Measurements from ENCODE around the gene F2. TPM values are rescaled to one million over a fixed set of nuclear protein-coding genes. Genes with fewer than 3 reads are reported as not detected.

The F2 gene
- total and polyA plus RNA-seq, 2 of the 13 experiments (the other 11 are each of a cell fraction or from before 2014, with no cell fraction given) = 330 to 801 TPM

DNA sequence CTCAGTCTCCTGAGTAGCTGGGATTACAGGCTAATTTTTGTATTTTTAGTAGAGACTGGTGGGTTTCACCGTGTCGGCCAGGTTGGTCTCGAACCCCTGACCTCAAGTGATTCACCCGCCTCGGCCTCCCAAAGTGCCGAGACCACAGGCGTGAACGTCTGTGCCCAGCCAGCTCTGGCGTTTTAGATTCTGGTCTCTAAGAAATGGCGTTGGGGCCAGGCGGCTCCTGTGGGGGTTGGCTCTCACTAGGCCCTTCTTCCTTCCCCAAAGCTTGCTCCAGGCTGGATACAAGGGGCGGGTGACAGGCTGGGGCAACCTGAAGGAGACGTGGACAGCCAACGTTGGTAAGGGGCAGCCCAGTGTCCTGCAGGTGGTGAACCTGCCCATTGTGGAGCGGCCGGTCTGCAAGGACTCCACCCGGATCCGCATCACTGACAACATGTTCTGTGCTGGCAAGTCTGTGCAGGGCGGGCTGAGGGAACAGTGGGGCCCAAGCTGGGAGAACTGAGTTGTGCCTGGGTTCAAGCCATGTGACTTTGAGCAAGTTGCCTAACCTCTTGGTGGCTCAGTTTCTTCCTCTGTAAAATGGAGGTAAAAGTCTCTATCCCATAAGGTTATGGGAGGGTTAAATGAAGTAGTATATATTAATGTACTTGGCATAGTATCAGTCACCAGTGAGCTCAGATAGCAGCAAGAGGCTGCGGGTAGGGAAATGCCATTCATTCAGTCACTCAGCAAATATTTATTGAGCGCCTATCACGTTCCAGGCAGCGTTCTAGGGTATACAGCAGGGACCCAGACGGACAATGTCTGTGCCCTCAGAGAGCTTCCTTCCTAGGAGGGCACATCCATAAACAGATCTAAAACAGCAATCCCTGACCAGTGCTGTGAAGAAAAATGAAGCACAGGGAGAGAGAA, 10.4 kb downstream of the F2 start:
- no peak overlapping the region for H3K9ac ChIP-seq (ENCODE audit: insufficient read depth, low read depth, low read length)
- ATAC-seq (peak; percentile 3; the same call in 1 of the 3 replicates), FAIRE-seq (no peak), DNase-seq (ENCODE audit: low spot score) (no peak)
- WGBS (ENCODE audit: low lambda C conversion rate) = 93% methylated on average over 24 of the region's 24 CpGs
- POLR2A ChIA-PET = interaction anchor here (0.9 to 4.9 kb wide), 4 partner anchors 9 to 28 kb away, joined by 3 to 54 read pairs (median 8); partner anchors contain the start of genes ARHGAP1, F2 and ZNF408
- no peak overlapping the region for H2AFZ ChIP-seq (ENCODE audit: low read length)
- no TSS peak for BruUV-seq (replicated peaks)
- peaks cover 56% of the 10 kb centered on the region for H3K4me1 ChIP-seq (ENCODE audit: insufficient read depth, low read length)
- CTCF ChIA-PET (ENCODE audit: low intra/inter-chr PET ratio, low total read pairs) = no interaction called here
- H3K79me2 ChIP-seq (ENCODE audit: insufficient read depth, low read length) = peaks cover 27% of the 10 kb centered on the region
- H3K4me3 ChIP-seq (replicated peaks in 1 of 3; ENCODE audit: insufficient read depth in 1 of 3, low read depth in 2 of 3, low read length in 3 of 3) = no peak overlapping the region
- H3K27ac ChIP-seq (ENCODE audit: extremely low read length, insufficient read depth, low read length) = no peak overlapping the region
- no peak overlapping the region for H3K4me2 ChIP-seq (ENCODE audit: low read depth, low read length)
- H3K9me3 ChIP-seq (ENCODE audit: low read length) = no peaks in the 10 kb centered on the region
- in situ Hi-C loops (cut with HindIII; ENCODE audit: extremely low pct_ligation_motif_present, low pct_unique_long_range_greater_than_20kb) (loop anchor here (5.0 kb wide), 1 partner anchor 37 kb away; no protein-coding TSS in a partner anchor), intact Hi-C loops (cut with micrococcal nuclease; ENCODE audit: unreplicated experiment) (no loop called here)
- peaks cover 37 to 77% of the 10 kb centered on the region in 2 experiments for H3K36me3 ChIP-seq (replicated peaks in 1 of 2; ENCODE audit: control insufficient read depth in 1 of 2, insufficient read depth in 2 of 2, low read length in 2 of 2)
- peaks cover 26% of the 10 kb centered on the region for H4K20me1 ChIP-seq (ENCODE audit: insufficient read depth, low read length)
- H3K27me3 ChIP-seq (ENCODE audit: control insufficient read depth in 1 of 2, insufficient read depth in 2 of 2, low read length in 2 of 2) = no peaks in the 10 kb centered on the region
- TF ChIP-seq, protein P1, sequence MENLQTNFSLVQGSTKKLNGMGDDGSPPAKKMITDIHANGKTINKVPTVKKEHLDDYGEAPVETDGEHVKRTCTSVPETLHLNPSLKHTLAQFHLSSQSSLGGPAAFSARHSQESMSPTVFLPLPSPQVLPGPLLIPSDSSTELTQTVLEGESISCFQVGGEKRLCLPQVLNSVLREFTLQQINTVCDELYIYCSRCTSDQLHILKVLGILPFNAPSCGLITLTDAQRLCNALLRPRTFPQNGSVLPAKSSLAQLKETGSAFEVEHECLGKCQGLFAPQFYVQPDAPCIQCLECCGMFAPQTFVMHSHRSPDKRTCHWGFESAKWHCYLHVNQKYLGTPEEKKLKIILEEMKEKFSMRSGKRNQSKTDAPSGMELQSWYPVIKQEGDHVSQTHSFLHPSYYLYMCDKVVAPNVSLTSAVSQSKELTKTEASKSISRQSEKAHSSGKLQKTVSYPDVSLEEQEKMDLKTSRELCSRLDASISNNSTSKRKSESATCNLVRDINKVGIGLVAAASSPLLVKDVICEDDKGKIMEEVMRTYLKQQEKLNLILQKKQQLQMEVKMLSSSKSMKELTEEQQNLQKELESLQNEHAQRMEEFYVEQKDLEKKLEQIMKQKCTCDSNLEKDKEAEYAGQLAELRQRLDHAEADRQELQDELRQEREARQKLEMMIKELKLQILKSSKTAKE (CRISPR knock-in tag; IDR thresholded peaks at IDR 0.05; ENCODE audit: borderline replicate concordance) = no peak
- no peak for TF ChIP-seq ZFYVE20 (CRISPR knock-in tag; IDR thresholded peaks at IDR 0.05; ENCODE audit: borderline replicate concordance, low read depth)
- TF ChIP-seq POLR2G (IDR thresholded peaks at IDR 0.05; ENCODE audit: low read depth, low read length) = peak; percentile 56
- TF ChIP-seq POLR2A (IDR thresholded peaks at IDR 0.05; ENCODE audit: insufficient read depth in 1 of 2, low read depth in 2 of 2, low read length in 2 of 2) = peak in 1 of 2 experiments; percentile 36; a peak in 1 of 4 replicates
- TF ChIP-seq, protein P2, sequence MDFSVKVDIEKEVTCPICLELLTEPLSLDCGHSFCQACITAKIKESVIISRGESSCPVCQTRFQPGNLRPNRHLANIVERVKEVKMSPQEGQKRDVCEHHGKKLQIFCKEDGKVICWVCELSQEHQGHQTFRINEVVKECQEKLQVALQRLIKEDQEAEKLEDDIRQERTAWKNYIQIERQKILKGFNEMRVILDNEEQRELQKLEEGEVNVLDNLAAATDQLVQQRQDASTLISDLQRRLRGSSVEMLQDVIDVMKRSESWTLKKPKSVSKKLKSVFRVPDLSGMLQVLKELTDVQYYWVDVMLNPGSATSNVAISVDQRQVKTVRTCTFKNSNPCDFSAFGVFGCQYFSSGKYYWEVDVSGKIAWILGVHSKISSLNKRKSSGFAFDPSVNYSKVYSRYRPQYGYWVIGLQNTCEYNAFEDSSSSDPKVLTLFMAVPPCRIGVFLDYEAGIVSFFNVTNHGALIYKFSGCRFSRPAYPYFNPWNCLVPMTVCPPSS (IDR thresholded peaks at IDR 0.05) = no peak
- no peak for TF ChIP-seq KMT2A (CRISPR knock-in tag; IDR thresholded peaks at IDR 0.05)
- TF ChIP-seq BHLHE40 (IDR thresholded peaks at IDR 0.05; ENCODE audit: low read length) = no peak
- TF ChIP-seq POGZ (CRISPR knock-in tag; IDR thresholded peaks at IDR 0.05) = no peak
- no peak for TF ChIP-seq ZKSCAN8 (CRISPR knock-in tag; IDR thresholded peaks at IDR 0.05; ENCODE audit: borderline replicate concordance)
- peak; percentile 82 for TF ChIP-seq ZNF7 (CRISPR knock-in tag; IDR thresholded peaks at IDR 0.05)
- peak; percentile 41; the same call in 1 of the 2 replicates for TF ChIP-seq ZNF629 (CRISPR knock-in tag; conservative IDR thresholded peaks at IDR 0.05)
- no peak for TF ChIP-seq ZNF790 (CRISPR knock-in tag; IDR thresholded peaks at IDR 0.05; ENCODE audit: borderline replicate concordance)
- TF ChIP-seq AGO2 (optimal IDR thresholded peaks at IDR 0.05; ENCODE audit: low read depth, low read length) = peak; percentile 69
- TF ChIP-seq, protein P3, sequence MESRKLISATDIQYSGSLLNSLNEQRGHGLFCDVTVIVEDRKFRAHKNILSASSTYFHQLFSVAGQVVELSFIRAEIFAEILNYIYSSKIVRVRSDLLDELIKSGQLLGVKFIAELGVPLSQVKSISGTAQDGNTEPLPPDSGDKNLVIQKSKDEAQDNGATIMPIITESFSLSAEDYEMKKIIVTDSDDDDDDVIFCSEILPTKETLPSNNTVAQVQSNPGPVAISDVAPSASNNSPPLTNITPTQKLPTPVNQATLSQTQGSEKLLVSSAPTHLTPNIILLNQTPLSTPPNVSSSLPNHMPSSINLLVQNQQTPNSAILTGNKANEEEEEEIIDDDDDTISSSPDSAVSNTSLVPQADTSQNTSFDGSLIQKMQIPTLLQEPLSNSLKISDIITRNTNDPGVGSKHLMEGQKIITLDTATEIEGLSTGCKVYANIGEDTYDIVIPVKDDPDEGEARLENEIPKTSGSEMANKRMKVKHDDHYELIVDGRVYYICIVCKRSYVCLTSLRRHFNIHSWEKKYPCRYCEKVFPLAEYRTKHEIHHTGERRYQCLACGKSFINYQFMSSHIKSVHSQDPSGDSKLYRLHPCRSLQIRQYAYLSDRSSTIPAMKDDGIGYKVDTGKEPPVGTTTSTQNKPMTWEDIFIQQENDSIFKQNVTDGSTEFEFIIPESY (CRISPR knock-in tag; IDR thresholded peaks at IDR 0.05) = peak; percentile 82
- no peak for TF ChIP-seq TRIM24 (CRISPR knock-in tag; IDR thresholded peaks at IDR 0.05)
- TF ChIP-seq NRL (CRISPR knock-in tag; IDR thresholded peaks at IDR 0.05; ENCODE audit: borderline replicate concordance) = no peak
- no peak for TF ChIP-seq FIP1L1 (IDR thresholded peaks at IDR 0.05; ENCODE audit: borderline replicate concordance, insufficient read depth, low read depth, low read length)
- no peak for TF ChIP-seq NCOA5 (CRISPR knock-in tag; IDR thresholded peaks at IDR 0.05)
- peak; percentile 56; the same call in 1 of the 2 replicates for TF ChIP-seq RBFOX2 (IDR thresholded peaks at IDR 0.05; ENCODE audit: low read depth, low read length)
